Psoas muscle (tissue), 8 donors: ENCODE measurements around the gene AMIGO1. TPM values are rescaled to one million over a fixed set of nuclear protein-coding genes. Genes with fewer than 3 reads are reported as not detected.

Source experiments
- ATAC-seq, 4 donors: fragments of 200-7000 bp; cut with Tn5 transposase; one replicate each; pipeline ENCODE4 v1.9.1; 2020; ENCODE audit warnings: moderate library complexity in 3 of 4, mild to moderate bottlenecking in 2 of 4
- DNase-seq, 2 donors: peaks; one replicate each; pipeline ENCODE4 v3.0.0-alpha.2; 2020
- H3K27ac ChIP-seq: fragments of 200-600 bp; one replicate; pipeline ENCODE4 v1.8.0; 2022
- H3K27me3 ChIP-seq, 3 donors: fragments of 200-600 bp in 1 of 3; one replicate each; pipeline versions ENCODE4 v1.6.1 to v1.8.0; 2013 to 2022; ENCODE audit warnings: low read length in 2 of 3, mild to moderate bottlenecking in 2 of 3, moderate library complexity in 1 of 3; ENCODE audit not compliant: insufficient read depth in 3 of 3
- H3K36me3 ChIP-seq, 2 donors: fragments of 200-600 bp in 1 of 2; one replicate each; pipeline versions ENCODE4 v1.6.1 to v1.8.0; 2013 to 2022; ENCODE audit warnings: low read depth in 1 of 2, mild to moderate bottlenecking in 1 of 2, moderate library complexity in 1 of 2; ENCODE audit not compliant: insufficient read depth in 1 of 2
- H3K4me1 ChIP-seq: fragments of 200-600 bp; one replicate; pipeline ENCODE4 v1.8.0; 2022
- H3K4me3 ChIP-seq: fragments of 200-600 bp; one replicate; pipeline ENCODE4 v1.8.0; 2022; ENCODE audit warnings: mild to moderate bottlenecking
- H3K9me3 ChIP-seq: fragments of 200-600 bp; one replicate; pipeline ENCODE4 v1.8.0; 2022
- CTCF ChIP-seq: fragments of 200-600 bp; IDR thresholded peaks from one replicate; pipeline ENCODE4 v1.8.0; 2022; ENCODE audit warnings: antibody characterized with exemption
- WGBS, 3 donors: extraction: QIAGEN DNeasy Blood & Tissue Kit; methylation state at CpG; one replicate each; pipeline versions ENCODE4 v1.1.6 to v1.1.7; 2013; 5-methylcytosine and 5-hydroxymethylcytosine counted together
- intact Hi-C, 2 donors: fragments of 100-400 bp; cut with DNase I; formaldehyde crosslinking; loops; one replicate each; pipeline versions ENCODE4 v1.11.0 to v1.14.2; 2022
- polyA plus RNA-seq, 3 donors: library from polyadenylated mRNA; stranded (reverse); fragments of 200-250 nt; gene quantifications; one replicate each; pipeline ENCODE4 v1.2.3, GENCODE V29; 2013
- total RNA-seq, 4 donors: library from RNA; stranded (reverse); fragmentation: NEBNext Ultra II Directional in 2 of 4; extraction: Animal tissue kit (Norgen Biotek cat#: 25700) in 2 of 4; gene quantifications; one replicate each; pipeline versions ENCODE4 v1.2.1 to v1.2.4, GENCODE V29; 2021 to 2023
- donor health status: healthy with polysubstance abuse.
- donor health status: DM: no; HTN: no; CAD: no; lungs with moderate emphysema.
- donor health status: Bipolar disorder and iron deficiency.
- donor health status: healthy.
- donor health status: DM: yes; HTN: yes; CAD: no.
- donor health status: DM: no; HTN: no; CAD: no.
- donor health status: DM: no; HTN: no; CAD: no.
- donor health status: DM: yes; HTN: yes; CAD: no.

Gene AMIGO1
- total and polyA plus RNA-seq, 7 donors = 3.1 to 16.6 (median 10.0) TPM

- Histone ChIP-seq H3K27me3 (no peaks in the 10 kb centered on the region), H3K9me3 (no peaks in the 10 kb centered on the region), H3K36me3 (no peaks in the 10 kb centered on the region), H3K4me3 (no peak overlapping the region), H3K4me1 (peaks cover 56% of the 10 kb centered on the region), H3K27ac (peak overlapping the region; percentile 83)
- 34 to 76% (median 38%) methylated on average over 4 of the region's 4 CpGs for WGBS, 3 donors
- ATAC-seq = no peak
- intact Hi-C loops = loop anchor here in 1 of 2 donors (2.0 kb wide), 1 partner anchor 35 kb away; no protein-coding TSS in a partner anchor
- TF ChIP-seq CTCF = no peak
- DNase-seq = no peak
Measured at GRCh38 chr1:109531380-109531779, 21.9 kb upstream of the AMIGO1 start.

GRCh38 chr1:109530457-109531087, 21.0 kb upstream of the AMIGO1 start:
- H3K9me3 ChIP-seq = no peaks in the 10 kb centered on the region
- TF ChIP-seq CTCF = no peak
- intact Hi-C loops = loop anchor here in 1 of 2 donors (2.0 kb wide), 1 partner anchor 34 kb away; no protein-coding TSS in a partner anchor
- no peaks in the 10 kb centered on the region for H3K36me3 ChIP-seq
- H3K27ac ChIP-seq = peak overlapping the region; percentile 83
- whole genome bisulfite sequencing, 3 donors = 21 to 36% (median 26%) methylated on average over 13 of the region's 13 CpGs
- peaks cover 48% of the 10 kb centered on the region for H3K4me1 ChIP-seq
- ATAC-seq (peak; percentile 23 to 45 (median 42)), DNase-seq (peak in 1 of 2 donors; percentile 64)
- H3K4me3 ChIP-seq = peak overlapping the region; percentile 22
- H3K27me3 ChIP-seq = no peaks in the 10 kb centered on the region

- Histone ChIP-seq H3K27ac (peak overlapping the region; percentile 83), H3K27me3 (no peaks in the 10 kb centered on the region), H3K9me3 (no peaks in the 10 kb centered on the region), H3K4me1 (peaks cover 42% of the 10 kb centered on the region), H3K4me3 (peak overlapping the region; percentile 22), H3K36me3 (no peaks in the 10 kb centered on the region)
- peak; percentile 51 to 63 (median 59) for ATAC-seq
- WGBS, 3 donors = 25 to 29% (median 25%) methylated on average over 8 of the region's 8 CpGs
- intact Hi-C loops = loop anchor here (2.0 to 5.0 kb wide), 2 partner anchors 33 to 113 kb away; no protein-coding TSS in a partner anchor
- peak; percentile 53 to 76 for DNase-seq
- no peak for TF ChIP-seq CTCF
Measured at GRCh38 chr1:109529881-109530456, 20.4 kb upstream of the AMIGO1 start.

- DNase-seq (no peak), ATAC-seq (no peak)
- H3K27ac ChIP-seq = peak overlapping the region; percentile 83
- WGBS, 3 donors = 64 to 75% (median 68%) methylated on average over 3 of the region's 3 CpGs
- H3K27me3 ChIP-seq = no peaks in the 10 kb centered on the region
- intact Hi-C loops = loop anchor here in 1 of 2 donors (5.0 kb wide), 1 partner anchor 111 kb away; no protein-coding TSS in a partner anchor
- H3K4me1 ChIP-seq = peaks cover 35% of the 10 kb centered on the region
- TF ChIP-seq CTCF = no peak
- H3K4me3 ChIP-seq = no peak overlapping the region
- H3K9me3 ChIP-seq = no peaks in the 10 kb centered on the region
- no peaks in the 10 kb centered on the region for H3K36me3 ChIP-seq
Measured at GRCh38 chr1:109528712-109529111, 19.2 kb upstream of the AMIGO1 start.
